HG03108 (cell line): ENCODE measurements around the gene PTPN4.
"Not testable (repeated sequence)": the region's sequence is repeated elsewhere in the genome, so short reads cannot be mapped to it uniquely, and the experiment has no call there.

Experiments
- ATAC-seq: cut with Tn5 transposase; IDR thresholded peaks from one replicate; pipeline ENCODE4 v1.9.1; 2021; ENCODE audit warnings: moderate library complexity; ENCODE audit not compliant: unreplicated experiment

The PTPN4 gene

GRCh38 chr2:119804409-119804808 lies 44.7 kb downstream of the PTPN4 start:
- not testable (repeated sequence) for ATAC-seq

GRCh38 chr2:119808516-119809147 lies 48.9 kb downstream of the PTPN4 start:
- no peak for ATAC-seq

GRCh38 chr2:119809339-119810048 lies 49.8 kb downstream of the PTPN4 start:
- ATAC-seq, result no peak

GRCh38 chr2:119810049-119810630 lies 50.4 kb downstream of the PTPN4 start:
- no peak for ATAC-seq

- no peak for ATAC-seq
Measured at GRCh38 chr2:119814216-119814615, 54.5 kb downstream of the PTPN4 start.

GRCh38 chr2:119818792-119819191 lies 59.1 kb downstream of the PTPN4 start:
- no peak for ATAC-seq

- no peak for ATAC-seq
Measured at GRCh38 chr2:119819846-119820245, 60.1 kb downstream of the PTPN4 start.

GRCh38 chr2:119820275-119820674 lies 60.6 kb downstream of the PTPN4 start:
- no peak for ATAC-seq

GRCh38 chr2:119821266-119821665 lies 61.5 kb downstream of the PTPN4 start:
- no peak for ATAC-seq

- ATAC-seq, result no peak
Measured at GRCh38 chr2:119823734-119824334, 64.1 kb downstream of the PTPN4 start.

GRCh38 chr2:119826370-119826961 lies 66.7 kb downstream of the PTPN4 start:
- ATAC-seq, result no peak

GRCh38 chr2:119827866-119828507 lies 68.3 kb downstream of the PTPN4 start:
- no peak for ATAC-seq

GRCh38 chr2:119836455-119837142 lies 76.9 kb downstream of the PTPN4 start:
- no peak for ATAC-seq

GRCh38 chr2:119837350-119837749 lies 77.6 kb downstream of the PTPN4 start:
- ATAC-seq, result no peak

- ATAC-seq, result no peak
Measured at GRCh38 chr2:119837759-119838158, 78.0 kb downstream of the PTPN4 start.

GRCh38 chr2:119838179-119838578 lies 78.5 kb downstream of the PTPN4 start:
- ATAC-seq, result no peak

- no peak for ATAC-seq
Measured at GRCh38 chr2:119841550-119841949, 81.8 kb downstream of the PTPN4 start.

GRCh38 chr2:119846021-119846420 lies 86.3 kb downstream of the PTPN4 start:
- ATAC-seq, result no peak

GRCh38 chr2:119849838-119850565 lies 90.3 kb downstream of the PTPN4 start:
- ATAC-seq, result no peak

- no peak for ATAC-seq
Measured at GRCh38 chr2:119852214-119852613, 92.5 kb downstream of the PTPN4 start.
